Panc1 (cell line): ENCODE measurements around the gene YPEL3. TPM values are rescaled to one million over a fixed set of nuclear protein-coding genes. Genes with fewer than 3 reads are reported as not detected.

Source experiments
- ATAC-seq: fragments of 200-7000 bp; cut with Tn5 transposase; 2 replicates; pipeline ENCODE4 v1.9.1; 2020; ENCODE audit warnings: mild to moderate bottlenecking, moderate library complexity
- BruUV-seq: library from RNA; stranded (reverse); fragments of 400-500 nt; replicated peaks from 2 replicates; lab custom pipeline; 2021; lab: Mats Ljungman, UMichigan
- CTCF ChIA-PET: fragments of 300-600 bp; sonication (Branson Sonifier 250); formaldehyde crosslinking; loops from one replicate; lab custom pipeline; 2022; ENCODE audit warnings: antibody characterized with exemption; lab: Charles Lee
- POLR2A ChIA-PET: fragments of 300-600 bp; sonication (Branson Sonifier 250); formaldehyde crosslinking; loops from one replicate; lab custom pipeline; 2022; ENCODE audit warnings: antibody characterized with exemption; lab: Charles Lee
- DNase-seq: peaks from one replicate; pipeline ENCODE4 v3.0.0-alpha.2; 2010; ENCODE audit warnings: low read depth, low spot score
- H3K27ac ChIP-seq: 2 replicates; pipeline ENCODE4 v1.5.1; 2011; ENCODE audit warnings: mild to moderate bottlenecking, low read length, inconsistent platforms
- H3K27me3 ChIP-seq: fragments of 200-500 bp; sonication (Bioruptor generic); 2 replicates; pipeline ENCODE4 v1.6.0; 2014; ENCODE audit warnings: low read length, inconsistent platforms; ENCODE audit not compliant: control insufficient read depth, insufficient read depth
- H3K36me3 ChIP-seq: fragments of 200-500 bp; sonication (Bioruptor generic); 2 replicates; pipeline ENCODE4 v1.5.1; 2014; ENCODE audit warnings: inconsistent platforms, mild to moderate bottlenecking, low read length, moderate library complexity; ENCODE audit not compliant: control insufficient read depth, insufficient read depth
- H3K4me1 ChIP-seq: 2 replicates; pipeline ENCODE4 v1.5.1; 2011; ENCODE audit warnings: inconsistent platforms, mild to moderate bottlenecking, low read length, moderate library complexity; ENCODE audit not compliant: control insufficient read depth, insufficient read depth
- H3K4me3 ChIP-seq, 2 experiments: 2 replicates each; pipeline ENCODE4 v1.5.1; 2011 to 2012; ENCODE audit warnings: low read depth in 2 of 2, low read length in 2 of 2, mild to moderate bottlenecking in 2 of 2, inconsistent platforms in 1 of 2, moderate library complexity in 1 of 2
- H3K9me3 ChIP-seq: fragments of 200-500 bp; sonication (Bioruptor generic); 2 replicates; pipeline ENCODE4 v1.5.1; 2014; ENCODE audit warnings: low read depth, mild to moderate bottlenecking, inconsistent platforms, low read length, moderate library complexity; ENCODE audit not compliant: control insufficient read depth, insufficient read depth
- CTCF ChIP-seq: fragments of 450-650 bp; IDR thresholded peaks from 2 replicates; pipeline ENCODE4 v1.5.1; 2017; ENCODE audit warnings: mild to moderate bottlenecking
- POLR2AphosphoS5 ChIP-seq: IDR thresholded peaks from 2 replicates; pipeline ENCODE4 v1.6.1; 2012; ENCODE audit warnings: mild to moderate bottlenecking, low read depth, low read length, moderate library complexity
- REST ChIP-seq, 2 experiments: IDR thresholded peaks; 2 replicates each; pipeline ENCODE4 v1.6.1; 2011 to 2012; ENCODE audit warnings: low read depth in 2 of 2, control low read depth in 1 of 2, low read length in 1 of 2, mild to moderate bottlenecking in 1 of 2, moderate library complexity in 1 of 2; ENCODE audit not compliant: insufficient read depth in 1 of 2
- SIN3A ChIP-seq: IDR thresholded peaks from 2 replicates; pipeline ENCODE4 v1.6.1; 2012; ENCODE audit warnings: low read depth, mild to moderate bottlenecking, low read length, moderate library complexity, borderline replicate concordance; ENCODE audit not compliant: insufficient read depth
- TCF7L2 ChIP-seq: IDR thresholded peaks from 2 replicates; pipeline ENCODE4 v1.6.1; 2011; ENCODE audit warnings: mild to moderate bottlenecking, low read depth, low read length, inconsistent platforms
- in situ Hi-C: cut with HindIII; loops from 2 replicates; pipeline ENCODE4 v1.10.0; 2016; ENCODE audit warnings: low sequenced_read_pairs, low pct_unique_long_range_greater_than_20kb
- intact Hi-C: fragments of 100-400 bp; cut with micrococcal nuclease; formaldehyde crosslinking; loops from one replicate; pipeline ENCODE4 v1.10.0; 2022; ENCODE audit not compliant: unreplicated experiment
- total RNA-seq: library from RNA; stranded (reverse); gene quantifications from one replicate; pipeline ENCODE4 v1.2.1, GENCODE V29; 2021; ENCODE audit not compliant: unreplicated experiment

The YPEL3 gene
- total RNA-seq, 1 experiment from 2014 or later, result 0.69 TPM

GRCh38 chr16:30092373-30093010 lies 3.5 kb downstream of the YPEL3 start:
- POLR2A ChIA-PET, result no interaction called here
- TF ChIP-seq POLR2AphosphoS5 (no peak), SIN3A (no peak), CTCF (peak; percentile 91), REST (IDR thresholded peaks at IDR 0.05; ENCODE audit: insufficient read depth in 1 of 2, low read depth in 2 of 2, low read length in 1 of 2) (no peak), TCF7L2 (peak; percentile 23; the same call in 1 of the 2 replicates)
- Histone ChIP-seq H3K9me3 (peaks cover 11% of the 10 kb centered on the region; the same call in 1 of the 2 replicates), H3K4me1 (peaks cover 23% of the 10 kb centered on the region), H3K27ac (peak overlapping the region; percentile 69), H3K36me3 (no peaks in the 10 kb centered on the region), H3K27me3 (no peaks in the 10 kb centered on the region), H3K4me3 (peak overlapping the region; percentile 48 to 74)
- DNase-seq (no peak), ATAC-seq (peak; percentile 64)
- intact Hi-C loops, result no loop called here
- in situ Hi-C loops, result no loop called here
- CTCF ChIA-PET, result interaction anchor here (0.6 to 2.3 kb wide), 12 partner anchors 13 to 317 kb away, joined by 3 to 11 read pairs (median 4); partner anchors contain the start of gene CORO1A
- BruUV-seq, result no TSS peak

GRCh38 chr16:30091474-30092372 lies 4.3 kb downstream of the YPEL3 start, which contains the start of gene TBX6:
TSS of gene TBX6 (minus strand) at chr16:30091924. CDS start at chr16:30091193, 731 bp downstream.
- peak; percentile 95 for ATAC-seq
- no TSS peak for BruUV-seq
- TF ChIP-seq CTCF, result peak; percentile 86
- no peak for TF ChIP-seq SIN3A
- peak within 1 kb of the TSS; percentile 48 to 74 for H3K4me3 ChIP-seq
- H3K9me3 ChIP-seq, result peaks cover 4% of the 10 kb centered on the region; the same call in 1 of the 2 replicates
- peak within 1 kb of the TSS; percentile 69 for H3K27ac ChIP-seq
- in situ Hi-C loops (no loop called here), intact Hi-C loops (no loop called here)
- no peaks in the 10 kb centered on the region for H3K36me3 ChIP-seq
- H3K4me1 ChIP-seq, result peaks cover 23% of the 10 kb centered on the region
- ChIA-PET CTCF (interaction anchor here (0.6 to 2.3 kb wide), 16 partner anchors 13 to 323 kb away, joined by 3 to 11 read pairs (median 4); partner anchors contain the start of gene CORO1A), POLR2A (interaction anchor here (0.6 kb wide), 1 partner anchor 33 kb away, joined by 3 read pairs; no protein-coding TSS in a partner anchor)
- no peak for DNase-seq
- no peaks in the 10 kb centered on the region for H3K27me3 ChIP-seq
